Vagina (tissue), 2 donors: ENCODE measurements around the gene ISM1. TPM values are rescaled to one million over a fixed set of nuclear protein-coding genes. Genes with fewer than 3 reads are reported as not detected.

Experiments used
- DNase-seq, 2 donors: peaks; one replicate each; pipeline ENCODE4 v3.0.0-alpha.2; 2017; ENCODE audit errors: extremely low spot score in 2 of 2
- H3K27ac ChIP-seq: fragments of 200-600 bp; sonication (generic); one replicate; pipeline ENCODE4 v1.5.1; 2019
- H3K27me3 ChIP-seq: fragments of 200-600 bp; sonication (generic); one replicate; pipeline ENCODE4 v1.5.1; 2019
- H3K36me3 ChIP-seq, 2 donors: fragments of 200-600 bp; sonication (generic); one replicate each; pipeline ENCODE4 v1.5.1; 2017 to 2019
- H3K4me1 ChIP-seq: fragments of 200-600 bp; sonication (generic); one replicate; pipeline ENCODE4 v1.5.1; 2019
- H3K4me3 ChIP-seq, 2 donors: fragments of 200-600 bp; sonication (generic); 1 replicate in 1 of 2; 2 replicates in 1 of 2; pipeline ENCODE4 v1.5.1; 2016 to 2019
- H3K9me3 ChIP-seq: fragments of 200-600 bp; sonication (generic); one replicate; pipeline ENCODE4 v1.5.1; 2019
- CTCF ChIP-seq, 3 experiments: fragments of 450-650 bp in 2 of 3; fragments of 200-600 bp in 1 of 3; sonication (generic) in 1 of 3; IDR thresholded peaks; one replicate each; pipeline ENCODE4 v1.5.1; 2017 to 2019; ENCODE audit warnings: antibody characterized with exemption in 3 of 3, mild to moderate bottlenecking in 2 of 3, moderate library complexity in 2 of 3
- POLR2A ChIP-seq, 2 donors: fragments of 450-650 bp; IDR thresholded peaks; one replicate each; pipeline ENCODE4 v1.6.1; 2017; ENCODE audit warnings: antibody characterized with exemption in 2 of 2, mild to moderate bottlenecking in 2 of 2, moderate library complexity in 2 of 2
- POLR2AphosphoS5 ChIP-seq, 2 donors: sonication (generic); formaldehyde crosslinking; IDR thresholded peaks; one replicate each; pipeline ENCODE4 v1.9.0; 2017; ENCODE audit warnings: antibody characterized with exemption in 2 of 2, mild to moderate bottlenecking in 2 of 2, low read depth in 1 of 2; ENCODE audit not compliant: insufficient read depth in 1 of 2
- intact Hi-C: fragments of 100-400 bp; cut with DNase I; formaldehyde crosslinking; loops from one replicate; pipeline ENCODE4 v1.15.1; 2023
- total RNA-seq: library from RNA; depleted of rRNA; stranded (reverse); fragments of >200 nt; gene quantifications from one replicate; pipeline ENCODE4 v1.2.3, GENCODE V29; 2016

Gene ISM1
- total RNA-seq, 1 donor from 2014 or later, result 14.5 TPM

- no peak for DNase-seq
Observed at GRCh38 chr20:13205425-13205824, 15.6 kb upstream of the ISM1 start.

GRCh38 chr20:13205848-13206434, 15.1 kb upstream of the ISM1 start:
- intact Hi-C loops, result no loop called here
- no peak for DNase-seq

More at GRCh38 chr20:13205425-13205824, 15.6 kb upstream of the ISM1 start:
- no peak overlapping the region for H3K4me3 ChIP-seq
- no peaks in the 10 kb centered on the region for H3K27me3 ChIP-seq
- no peaks in the 10 kb centered on the region for H3K36me3 ChIP-seq
- intact Hi-C loops, result no loop called here
- TF ChIP-seq POLR2A (IDR thresholded peaks at IDR 0.05) (no peak), POLR2AphosphoS5 (IDR thresholded peaks at IDR 0.05; ENCODE audit: insufficient read depth in 1 of 2, low read depth in 1 of 2) (no peak), CTCF (IDR thresholded peaks at IDR 0.05) (no peak)
- no peak overlapping the region for H3K27ac ChIP-seq
- no peaks in the 10 kb centered on the region for H3K9me3 ChIP-seq
- H3K4me1 ChIP-seq, result peaks cover 13% of the 10 kb centered on the region

GRCh38 chr20:13207016-13207415, 14.1 kb upstream of the ISM1 start:
- TF ChIP-seq CTCF (IDR thresholded peaks at IDR 0.05) (no peak), POLR2AphosphoS5 (IDR thresholded peaks at IDR 0.05; ENCODE audit: insufficient read depth in 1 of 2, low read depth in 1 of 2) (no peak), POLR2A (IDR thresholded peaks at IDR 0.05) (no peak)
- intact Hi-C loops, result no loop called here
- no peaks in the 10 kb centered on the region for H3K27me3 ChIP-seq
- no peaks in the 10 kb centered on the region for H3K36me3 ChIP-seq
- no peaks in the 10 kb centered on the region for H3K9me3 ChIP-seq
- peaks cover 13% of the 10 kb centered on the region for H3K4me1 ChIP-seq
- H3K4me3 ChIP-seq, result no peak overlapping the region
- DNase-seq, result no peak
- H3K27ac ChIP-seq, result no peak overlapping the region

More at GRCh38 chr20:13205848-13206434, 15.1 kb upstream of the ISM1 start:
- H3K4me3 ChIP-seq, result no peak overlapping the region
- no peak overlapping the region for H3K27ac ChIP-seq
- TF ChIP-seq POLR2AphosphoS5 (IDR thresholded peaks at IDR 0.05; ENCODE audit: insufficient read depth in 1 of 2, low read depth in 1 of 2) (no peak), CTCF (IDR thresholded peaks at IDR 0.05) (no peak), POLR2A (IDR thresholded peaks at IDR 0.05) (no peak)
- no peaks in the 10 kb centered on the region for H3K9me3 ChIP-seq
- H3K4me1 ChIP-seq, result peaks cover 13% of the 10 kb centered on the region
- H3K27me3 ChIP-seq, result no peaks in the 10 kb centered on the region
- no peaks in the 10 kb centered on the region for H3K36me3 ChIP-seq

- Histone ChIP-seq H3K27me3 (no peaks in the 10 kb centered on the region), H3K36me3 (no peaks in the 10 kb centered on the region), H3K4me1 (no peaks in the 10 kb centered on the region), H3K27ac (no peak overlapping the region), H3K9me3 (no peaks in the 10 kb centered on the region), H3K4me3 (no peak overlapping the region)
- TF ChIP-seq CTCF (IDR thresholded peaks at IDR 0.05) (no peak), POLR2A (IDR thresholded peaks at IDR 0.05) (no peak), POLR2AphosphoS5 (IDR thresholded peaks at IDR 0.05; ENCODE audit: insufficient read depth in 1 of 2, low read depth in 1 of 2) (no peak)
- intact Hi-C loops, result no loop called here
- no peak for DNase-seq
Observed at GRCh38 chr20:13211956-13212618, 9.0 kb upstream of the ISM1 start.

- no peaks in the 10 kb centered on the region for H3K36me3 ChIP-seq
- intact Hi-C loops, result no loop called here
- no peak for DNase-seq
- no peak overlapping the region for H3K27ac ChIP-seq
- no peaks in the 10 kb centered on the region for H3K9me3 ChIP-seq
- H3K4me1 ChIP-seq, result no peaks in the 10 kb centered on the region
- no peak for TF ChIP-seq POLR2A (IDR thresholded peaks at IDR 0.05)
- no peak for TF ChIP-seq POLR2AphosphoS5 (IDR thresholded peaks at IDR 0.05; ENCODE audit: insufficient read depth in 1 of 2, low read depth in 1 of 2)
- TF ChIP-seq CTCF (IDR thresholded peaks at IDR 0.05), result no peak
- H3K4me3 ChIP-seq, result no peak overlapping the region
- no peaks in the 10 kb centered on the region for H3K27me3 ChIP-seq
Observed at GRCh38 chr20:13212750-13213149, 8.3 kb upstream of the ISM1 start.
